GM12891 (cell line): ENCODE measurements around the gene NFATC1.

Experiments used
- DNase-seq: peaks from one replicate; pipeline ENCODE4 v3.0.0; 2011; ENCODE audit warnings: low spot score; ENCODE audit not compliant: insufficient read length
- FAIRE-seq: peaks from 2 replicates; lab custom pipeline; 2011; peaks lifted over from hg19 to GRCh38; lab: Jason Lieb, UNC
- PAX5 ChIP-seq: IDR thresholded peaks from 2 replicates; pipeline ENCODE4 v1.6.1; 2011; ENCODE audit warnings: low read length, moderate library complexity, mild to moderate bottlenecking; ENCODE audit not compliant: insufficient read depth, severe bottlenecking
- POLR2A ChIP-seq: IDR thresholded peaks from 2 replicates; pipeline ENCODE4 v1.6.1; 2011; ENCODE audit warnings: low read depth, low read length, control low read depth
- POLR2AphosphoS5 ChIP-seq: IDR thresholded peaks from 2 replicates; pipeline ENCODE4 v1.6.1; 2011; ENCODE audit warnings: low read depth, low read length, control low read depth
- POU2F2 ChIP-seq: IDR thresholded peaks from 2 replicates; pipeline ENCODE4 v1.6.1; 2011; ENCODE audit warnings: low read depth, mild to moderate bottlenecking, control low read depth, low read length, moderate library complexity
- SPI1 ChIP-seq: IDR thresholded peaks from 2 replicates; pipeline ENCODE4 v1.6.1; 2011; ENCODE audit warnings: low read depth, low read length, control low read depth
- TAF1 ChIP-seq: IDR thresholded peaks from 2 replicates; pipeline ENCODE4 v1.6.1; 2011; ENCODE audit warnings: low read depth, low read length, control low read depth

NFATC1 gene

GRCh38 chr18:79426376-79427300, 30.9 kb downstream of the NFATC1 start:
- FAIRE-seq, result no peak
- TF ChIP-seq TAF1, result no peak
- TF ChIP-seq SPI1, result no peak
- no peak for TF ChIP-seq POU2F2
- no peak for TF ChIP-seq PAX5
- TF ChIP-seq POLR2AphosphoS5, result no peak
- TF ChIP-seq POLR2A, result no peak

GRCh38 chr18:79427368-79428225, 31.9 kb downstream of the NFATC1 start:
- no peak for FAIRE-seq
- DNase-seq, result no peak
- TF ChIP-seq POLR2A (no peak), PAX5 (no peak), POU2F2 (no peak), POLR2AphosphoS5 (no peak), TAF1 (no peak), SPI1 (no peak)

More at GRCh38 chr18:79426376-79427300, 30.9 kb downstream of the NFATC1 start:
- no peak for DNase-seq

- FAIRE-seq, result no peak
Measured at GRCh38 chr18:79428287-79428686, 32.6 kb downstream of the NFATC1 start.

GRCh38 chr18:79429381-79429780, 33.7 kb downstream of the NFATC1 start:
- DNase-seq, result no peak
- TF ChIP-seq PAX5 (no peak), POLR2AphosphoS5 (no peak), TAF1 (no peak), SPI1 (no peak), POU2F2 (no peak), POLR2A (no peak)
- no peak for FAIRE-seq

More at GRCh38 chr18:79428287-79428686, 32.6 kb downstream of the NFATC1 start:
- DNase-seq, result no peak
- no peak for TF ChIP-seq SPI1
- TF ChIP-seq POU2F2, result no peak
- TF ChIP-seq TAF1, result no peak
- no peak for TF ChIP-seq POLR2A
- no peak for TF ChIP-seq PAX5
- no peak for TF ChIP-seq POLR2AphosphoS5

GRCh38 chr18:79429785-79430281, 34.1 kb downstream of the NFATC1 start:
- FAIRE-seq (no peak), DNase-seq (no peak)
- TF ChIP-seq TAF1 (no peak), SPI1 (no peak), PAX5 (no peak), POLR2A (no peak), POU2F2 (no peak), POLR2AphosphoS5 (no peak)

- no peak for DNase-seq
- FAIRE-seq, result no peak
- no peak for TF ChIP-seq POLR2A
- no peak for TF ChIP-seq POU2F2
- TF ChIP-seq POLR2AphosphoS5, result 0 out of 2 replicates have a peak, but pooled peaks have one; percentile 9
Measured at GRCh38 chr18:79432376-79433120, 36.8 kb downstream of the NFATC1 start.

GRCh38 chr18:79433431-79433830, 37.7 kb downstream of the NFATC1 start:
- DNase-seq (no peak), FAIRE-seq (no peak)
- TF ChIP-seq POU2F2 (no peak), POLR2AphosphoS5 (no peak), POLR2A (no peak), SPI1 (no peak), PAX5 (no peak), TAF1 (no peak)
